HK-2 (cell line): ENCODE data around the gene PABPC1L2B.
"Not testable (repeated sequence)": the region's sequence is repeated elsewhere in the genome, so short reads cannot be mapped to it uniquely, and the experiment has no call there.

Experiments used
- DNase-seq: peaks from one replicate; pipeline ENCODE4 v3.0.0-alpha.2; 2018; ENCODE audit not compliant: unreplicated experiment

Gene PABPC1L2B

GRCh38 chrX:73002733-73003132 is at the start of gene PABPC1L2B:
TSS of gene PABPC1L2B (plus strand) at chrX:73002939. CDS start at chrX:73003643, 704 bp downstream.
- not testable (repeated sequence) for DNase-seq

GRCh38 chrX:72959971-72960370 is 42.8 kb upstream of the PABPC1L2B start:
- not testable (repeated sequence) for DNase-seq

GRCh38 chrX:72971859-72972258 is 30.9 kb upstream of the PABPC1L2B start:
- DNase-seq, result not testable (repeated sequence)

- DNase-seq, result not testable (repeated sequence)
These were observed 27.9 kb upstream of the PABPC1L2B start for GRCh38 chrX:72974885-72975284.

GRCh38 chrX:72980894-72981469 is 21.8 kb upstream of the PABPC1L2B start:
- DNase-seq, result not testable (repeated sequence)

- not testable (repeated sequence) for DNase-seq
These were observed 1.3 kb downstream of the PABPC1L2B start for GRCh38 chrX:73004032-73004431.

- no peak for DNase-seq
These were observed 18.8 kb downstream of the PABPC1L2B start for GRCh38 chrX:73021361-73022092.

- DNase-seq, result not testable (repeated sequence)
These were observed 19.3 kb downstream of the PABPC1L2B start for GRCh38 chrX:73022093-73022445.

GRCh38 chrX:73028876-73029275 is 26.1 kb downstream of the PABPC1L2B start:
- no peak for DNase-seq
